Eye (tissue), 1 donor: ENCODE data around the gene OR51B5.
"Not testable (repeated sequence)": the region's sequence is repeated elsewhere in the genome, so short reads cannot be mapped to it uniquely, and the experiment has no call there.

Source experiments
- DNase-seq: peaks from one replicate; pipeline ENCODE4 v3.0.0-alpha.2; 2015

OR51B5 gene, protein sequence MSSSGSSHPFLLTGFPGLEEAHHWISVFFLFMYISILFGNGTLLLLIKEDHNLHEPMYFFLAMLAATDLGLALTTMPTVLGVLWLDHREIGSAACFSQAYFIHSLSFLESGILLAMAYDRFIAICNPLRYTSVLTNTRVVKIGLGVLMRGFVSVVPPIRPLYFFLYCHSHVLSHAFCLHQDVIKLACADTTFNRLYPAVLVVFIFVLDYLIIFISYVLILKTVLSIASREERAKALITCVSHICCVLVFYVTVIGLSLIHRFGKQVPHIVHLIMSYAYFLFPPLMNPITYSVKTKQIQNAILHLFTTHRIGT

DNA sequence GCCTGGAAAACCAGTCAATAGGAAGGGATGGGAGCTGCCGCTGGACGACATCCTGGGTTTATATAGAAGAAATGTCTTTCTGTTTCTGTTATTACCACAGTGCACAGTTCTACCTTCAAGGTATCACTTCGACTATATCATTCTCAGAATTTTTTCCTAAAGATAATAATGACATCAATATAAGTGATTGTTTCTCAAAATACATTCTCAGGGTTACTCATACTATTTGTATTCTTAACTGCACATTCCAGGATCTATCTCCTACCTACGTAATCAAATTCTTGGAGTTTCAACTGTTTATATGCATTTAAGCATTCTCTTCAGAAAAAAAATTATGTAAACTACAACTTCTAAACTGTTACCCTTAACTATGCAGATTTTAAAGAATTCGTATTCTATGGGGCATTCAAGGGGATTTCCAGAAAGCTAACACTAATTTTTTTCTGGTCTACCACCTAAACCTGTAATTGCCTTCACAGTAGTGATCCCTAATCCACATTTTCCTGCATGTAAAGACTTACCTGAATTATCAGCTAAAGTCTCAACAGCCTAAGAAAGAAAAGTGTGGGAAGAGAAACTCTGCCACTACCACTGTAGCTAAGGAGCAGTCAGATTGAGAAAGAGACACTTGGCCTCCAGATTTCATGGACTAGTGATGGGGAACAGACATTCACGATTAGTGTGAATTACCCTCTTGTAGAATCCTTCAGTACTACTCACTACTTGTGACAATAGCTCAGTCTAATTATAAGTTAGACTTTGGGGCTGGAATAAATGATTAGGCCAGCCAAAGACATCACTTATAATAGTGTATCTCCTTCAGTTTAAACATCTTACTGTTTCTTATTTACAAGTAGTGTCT is at the start of gene OR51B5:
Gene OR51B5, minus strand, starts transcription at position 51 of the 862 bp plus-strand sequence. Its CDS starts 0 bp downstream, at position 51.
- DNase-seq, result no peak

DNA sequence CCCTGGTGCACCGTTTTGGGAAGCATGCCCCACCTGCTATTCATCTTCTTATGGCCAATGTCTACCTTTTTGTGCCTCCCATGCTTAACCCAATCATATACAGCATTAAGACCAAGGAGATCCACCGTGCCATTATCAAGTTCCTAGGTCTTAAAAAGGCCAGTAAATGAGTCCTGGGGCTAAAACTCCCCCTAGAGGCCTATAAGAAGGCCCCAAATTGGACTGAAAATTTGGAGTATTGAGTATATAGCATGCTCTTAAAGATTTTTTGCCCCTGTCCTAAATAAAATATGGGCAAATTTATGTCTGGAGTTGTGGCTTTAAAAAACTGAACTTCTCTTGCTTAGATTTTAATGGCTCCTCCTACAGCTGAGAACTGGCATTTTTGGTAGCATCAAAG is 46.9 kb upstream of the OR51B5 start:
- DNase-seq, result no peak

DNA sequence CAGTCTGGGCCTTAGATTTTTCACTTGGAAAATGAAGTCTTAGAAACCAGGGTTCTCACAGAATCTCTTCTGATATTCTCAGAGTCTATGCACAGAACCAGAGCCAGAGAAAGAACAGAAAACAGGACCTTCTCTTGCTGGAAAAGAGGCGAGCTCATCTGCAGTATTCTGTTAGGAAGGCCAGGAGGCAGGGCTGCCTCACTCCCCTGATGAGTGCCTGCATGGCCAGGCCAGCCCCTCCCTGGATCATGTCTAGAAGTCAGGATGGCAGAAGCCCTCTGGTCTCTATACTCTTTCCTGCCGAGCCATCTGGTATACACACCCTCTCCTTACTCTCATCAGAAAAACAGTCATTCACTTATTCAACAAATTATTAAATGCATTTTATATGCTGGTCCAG is 41.0 kb upstream of the OR51B5 start:
- DNase-seq, result no peak

DNA sequence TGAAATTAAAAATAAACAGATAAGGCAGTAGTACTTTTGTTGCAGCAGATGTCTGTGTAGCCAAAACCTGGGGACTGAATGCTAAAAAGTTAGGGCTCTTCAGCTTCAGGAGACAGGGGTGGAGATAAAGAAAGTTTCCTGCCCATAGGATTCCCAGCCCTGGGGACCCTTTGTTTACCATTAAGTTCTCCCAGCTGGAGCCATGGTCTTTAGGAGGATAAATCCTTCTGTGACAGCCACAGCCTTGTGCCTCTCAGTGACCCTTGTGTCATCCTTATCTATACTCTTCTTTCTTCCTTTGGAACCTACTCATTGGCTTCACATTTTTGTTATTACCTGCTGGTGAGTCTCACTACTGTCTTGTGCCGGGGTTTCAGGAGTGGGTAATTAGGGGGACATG is 40.3 kb upstream of the OR51B5 start, which contains the start of gene OR51M1:
Gene OR51M1, plus strand, starts transcription at position 237 of the 400 bp plus-strand sequence. CDS start 5,587 bp downstream, outside the sequence.
- DNase-seq, result no peak

- DNase-seq, result peak; percentile 76
Measured at GRCh38 chr11:5380740-5381342, 37.5 kb upstream of the OR51B5 start.

DNA sequence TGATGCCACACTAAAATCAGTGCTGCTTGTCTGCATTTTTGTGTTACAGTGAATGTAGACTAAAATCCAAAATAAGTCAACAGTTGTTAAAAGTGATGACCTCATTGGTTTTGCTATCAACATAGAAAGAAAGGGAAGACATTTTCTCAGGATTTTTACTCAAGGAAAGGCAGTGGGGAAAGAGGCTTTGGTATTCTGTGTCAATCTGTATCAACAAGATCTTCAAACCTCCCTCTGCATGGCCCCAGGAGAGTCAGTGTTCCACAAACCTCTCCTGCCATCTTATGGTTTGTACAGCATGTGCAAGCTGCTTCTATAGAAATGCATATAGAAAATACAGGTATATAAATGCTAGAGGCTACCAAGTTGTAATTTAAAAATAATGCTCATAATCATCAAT is 26.5 kb upstream of the OR51B5 start:
- peak; percentile 63 for DNase-seq

GRCh38 chr11:5368502-5369043 is 25.2 kb upstream of the OR51B5 start:
- no peak for DNase-seq

DNA sequence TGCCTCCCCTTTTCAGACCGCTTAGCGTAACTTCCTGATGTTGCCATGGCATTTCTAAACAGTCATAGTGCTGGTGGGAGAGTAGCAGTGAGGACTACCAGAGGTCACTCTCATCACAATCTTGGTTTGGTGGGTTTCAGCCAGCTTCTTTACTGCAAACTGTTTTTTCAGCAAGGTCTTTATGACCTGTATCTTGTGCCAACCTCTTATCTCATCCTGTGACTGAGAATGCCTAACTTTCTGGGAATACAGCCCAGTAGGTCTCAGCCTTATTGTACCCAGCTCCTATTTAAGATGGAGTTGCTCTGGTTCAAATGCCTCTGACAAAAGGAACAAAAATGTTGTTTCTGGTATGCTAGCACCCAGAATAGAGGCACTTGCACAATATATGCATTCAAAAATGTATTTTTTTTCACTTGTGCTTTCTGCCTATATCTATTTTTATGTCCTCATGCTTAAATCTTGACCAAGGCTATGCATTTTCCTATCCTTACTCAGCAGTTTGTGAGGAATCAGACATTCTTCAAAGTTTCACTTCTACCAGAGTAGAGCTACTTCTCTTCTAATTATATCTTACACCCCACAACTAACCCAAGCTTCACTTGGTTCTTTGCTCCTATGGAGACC is 24.2 kb upstream of the OR51B5 start:
- DNase-seq, result no peak

GRCh38 chr11:5366856-5367255 is 23.5 kb upstream of the OR51B5 start:
- DNase-seq, result no peak

DNA sequence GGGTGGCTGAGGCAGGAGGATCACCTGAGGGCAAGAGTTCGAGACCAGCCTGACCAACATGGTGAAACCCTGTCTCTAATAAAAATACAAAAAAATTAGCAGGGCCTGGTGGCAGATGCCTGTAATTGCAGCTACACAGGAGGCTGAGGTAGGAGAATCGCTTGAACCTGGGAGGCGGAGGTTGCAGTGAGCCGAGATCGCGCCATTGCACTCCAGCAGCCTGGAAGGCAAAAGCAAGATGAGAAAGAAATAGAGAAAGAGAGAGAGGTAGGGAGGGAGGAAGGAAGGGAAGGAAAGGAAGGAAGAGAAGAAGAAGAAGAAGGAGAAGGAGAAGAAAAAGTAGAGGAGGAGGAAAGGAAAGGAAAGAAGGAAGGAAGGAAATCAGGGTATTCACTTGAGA is 23.0 kb upstream of the OR51B5 start:
- not testable (repeated sequence) for DNase-seq

- DNase-seq, result no peak
Measured at GRCh38 chr11:5364214-5364613, 20.9 kb upstream of the OR51B5 start.

GRCh38 chr11:5363679-5364078 is 20.4 kb upstream of the OR51B5 start:
- no peak for DNase-seq

DNA sequence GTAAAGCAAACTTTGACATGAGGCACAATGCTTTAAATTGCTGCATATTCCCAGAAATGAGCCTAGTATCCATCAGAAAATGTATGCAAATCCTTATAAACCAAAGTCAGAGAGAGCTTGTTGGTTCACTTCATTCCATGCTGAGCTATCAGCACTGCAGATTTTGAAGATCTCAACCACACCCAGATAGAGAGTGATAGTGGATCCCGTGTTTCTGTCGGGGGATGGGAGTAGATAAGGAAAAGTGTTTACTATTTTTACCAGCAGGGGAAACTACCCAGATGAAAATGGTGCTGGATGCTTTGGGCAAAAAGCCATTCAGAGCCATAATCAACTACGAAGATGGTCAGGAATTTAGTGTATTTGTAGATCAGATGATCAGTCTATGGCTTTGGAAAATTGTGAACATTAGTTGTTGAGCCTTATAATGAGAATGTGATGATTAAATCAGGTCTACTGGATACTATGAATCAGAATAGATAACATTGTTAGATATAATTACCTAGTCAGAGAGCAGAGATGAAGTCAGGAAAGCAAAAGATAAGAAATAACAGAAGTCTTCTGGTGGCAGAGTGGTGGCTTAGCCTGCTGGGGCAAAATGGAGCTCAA is 18.8 kb upstream of the OR51B5 start:
- no peak for DNase-seq

DNA sequence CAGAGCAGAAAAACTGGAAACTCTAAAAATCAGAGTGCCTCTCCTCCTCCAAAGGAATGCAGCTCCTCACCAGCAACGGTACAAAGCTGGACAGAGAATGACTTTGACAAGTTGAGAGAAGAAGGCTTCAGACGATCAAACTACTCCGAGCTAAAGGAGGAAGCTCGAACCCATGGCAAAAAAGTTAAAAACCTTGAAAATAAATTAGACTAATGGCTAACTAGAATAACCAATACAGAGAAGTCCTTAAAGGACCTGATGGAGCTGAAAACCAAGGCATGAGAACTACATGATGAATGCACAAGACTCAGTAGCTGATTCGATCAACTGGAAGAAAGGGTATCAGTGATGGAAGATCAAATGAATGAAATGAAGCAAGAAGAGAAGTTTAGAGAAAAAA is 12.7 kb upstream of the OR51B5 start:
- not testable (repeated sequence) for DNase-seq

DNA sequence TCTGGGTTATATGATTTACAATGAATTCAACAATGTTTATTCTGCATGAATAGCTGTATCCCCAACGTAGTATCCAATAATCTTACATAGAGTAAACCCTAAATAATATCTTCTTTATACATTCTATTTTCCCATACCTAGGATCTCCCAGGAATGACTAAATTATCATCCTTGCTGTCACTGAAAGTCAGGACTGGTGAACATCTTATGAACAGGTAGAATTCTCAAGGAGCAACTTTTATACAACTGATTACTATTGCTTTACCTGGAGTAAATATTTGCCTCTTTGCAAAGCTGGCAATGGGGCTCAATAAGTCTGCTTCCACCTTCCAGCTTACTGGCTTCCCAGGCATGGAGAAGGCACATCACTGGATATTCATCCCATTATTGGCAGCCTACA is 7.9 kb upstream of the OR51B5 start, which contains the start of gene OR51B6:
Gene OR51B6, plus strand, starts transcription at position 301 of the 400 bp plus-strand sequence. Its CDS starts 0 bp downstream, at position 301.
- no peak for DNase-seq

DNA sequence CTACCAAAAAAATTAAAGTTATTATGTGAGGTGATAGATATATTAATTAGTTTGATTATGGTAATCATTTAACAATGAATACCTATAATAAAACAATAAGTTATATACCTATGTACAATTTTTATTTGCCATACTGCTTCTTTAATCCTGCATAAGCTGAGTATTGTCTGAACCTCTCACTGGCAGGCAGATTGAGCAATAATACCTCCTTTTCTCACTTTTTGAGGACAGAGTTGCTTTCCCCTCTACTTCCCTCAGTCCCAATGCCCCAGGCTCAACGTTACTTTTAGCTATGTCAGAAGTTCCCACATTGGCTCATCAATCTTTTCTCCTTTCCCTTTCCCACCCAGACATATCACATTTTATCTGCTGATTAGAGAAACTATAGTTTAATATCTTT is 6.2 kb upstream of the OR51B5 start:
- DNase-seq, result no peak

DNA sequence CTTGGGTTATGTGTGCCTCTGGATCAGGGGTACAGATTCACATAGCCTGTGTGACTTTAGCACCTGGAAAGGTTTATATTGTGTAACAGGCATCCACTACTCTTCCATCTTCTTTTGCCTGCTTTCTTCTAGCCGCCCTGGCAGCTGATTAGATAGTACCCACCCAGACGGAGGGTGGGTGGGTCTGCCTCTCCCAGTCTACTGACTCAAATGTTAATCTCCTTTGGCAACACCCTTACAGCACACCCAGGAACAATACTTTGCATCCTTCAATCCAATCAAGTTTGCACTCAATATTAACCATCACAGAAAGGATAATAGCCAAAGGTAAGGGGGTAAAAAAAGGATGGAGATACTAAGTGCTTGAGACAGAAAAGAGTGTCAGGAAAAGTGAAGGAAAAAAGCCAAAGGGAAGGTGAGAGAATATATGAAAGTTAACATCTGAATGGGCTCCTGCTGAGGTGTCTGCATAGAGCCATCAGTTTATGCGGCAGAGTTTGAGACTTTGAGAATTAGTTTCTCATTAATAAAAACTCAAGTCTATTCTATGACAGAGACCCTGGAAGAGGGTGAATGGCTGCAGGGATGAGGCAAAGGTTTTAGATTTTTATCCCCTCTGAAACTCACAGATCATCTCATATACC is 5.3 kb upstream of the OR51B5 start:
- no peak for DNase-seq

GRCh38 chr11:5345831-5346230 is 2.5 kb upstream of the OR51B5 start:
- DNase-seq, result no peak

DNA sequence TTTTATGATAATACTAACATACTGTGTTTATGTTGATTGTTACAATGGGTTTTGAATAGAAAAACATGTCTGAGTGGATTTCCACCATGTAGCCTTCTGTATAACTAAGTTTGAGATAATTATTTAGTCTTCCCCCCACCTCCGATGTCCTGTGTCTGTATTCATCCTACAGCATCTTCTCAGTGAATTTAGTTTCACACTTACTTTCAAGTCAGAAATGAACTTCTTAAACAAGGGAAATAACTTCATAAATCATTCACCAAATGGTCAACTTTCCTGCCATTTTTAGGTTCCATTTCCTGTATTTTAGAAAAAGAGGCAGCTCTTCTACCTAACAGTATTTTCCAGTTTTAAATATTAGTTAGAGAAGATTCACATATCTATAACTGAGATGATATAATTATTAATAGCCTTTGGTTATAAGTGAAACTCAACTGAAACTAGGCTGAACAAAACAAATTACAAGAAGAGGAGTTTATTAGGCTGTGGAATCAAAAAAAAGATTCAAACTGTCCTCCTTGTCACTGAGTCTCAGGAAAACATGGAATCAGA is 3.5 kb downstream of the OR51B5 start:
- DNase-seq, result no peak

GRCh38 chr11:5337253-5337652 is 6.1 kb downstream of the OR51B5 start:
- DNase-seq, result not testable (repeated sequence)

GRCh38 chr11:5336331-5336730 is 7.0 kb downstream of the OR51B5 start:
- DNase-seq, result no peak
